C4-2B (cell line): Measurements from ENCODE around the gene ZNF195.
"Not testable (repeated sequence)": the region's sequence is repeated elsewhere in the genome, so short reads cannot be mapped to it uniquely, and the experiment has no call there.

Source experiments
- ZFX ChIP-seq: fragments of 450-650 bp; IDR thresholded peaks from 2 replicates; pipeline ENCODE4 v1.6.1; 2017
- TF ChIP-seq, protein P1 (sequence below): fragments of 450-650 bp; conservative IDR thresholded peaks from 2 replicates; pipeline ENCODE4 v1.5.1; 2017; ENCODE audit warnings: mild to moderate bottlenecking

DNA sequence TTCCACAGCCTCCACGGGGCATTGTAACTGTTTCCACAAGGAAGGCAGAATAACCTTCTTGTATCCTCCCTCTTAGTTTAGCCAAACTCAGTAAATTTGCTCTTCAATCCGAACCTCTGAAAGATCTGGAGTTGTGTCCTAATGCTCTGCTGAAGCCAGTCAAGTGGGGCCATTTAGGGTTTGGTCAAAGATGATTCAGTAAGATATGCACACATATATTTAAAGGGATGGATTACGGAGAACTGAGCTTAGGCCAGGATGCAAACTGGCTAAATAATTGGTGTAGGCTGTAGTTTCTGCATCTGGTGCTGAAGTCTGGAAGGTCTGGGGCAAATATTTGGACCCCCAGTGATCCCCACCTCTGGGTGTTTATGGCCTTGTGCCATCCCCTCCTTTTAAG is 47.9 kb downstream of the ZNF195 start:
- TF ChIP-seq, protein P1, sequence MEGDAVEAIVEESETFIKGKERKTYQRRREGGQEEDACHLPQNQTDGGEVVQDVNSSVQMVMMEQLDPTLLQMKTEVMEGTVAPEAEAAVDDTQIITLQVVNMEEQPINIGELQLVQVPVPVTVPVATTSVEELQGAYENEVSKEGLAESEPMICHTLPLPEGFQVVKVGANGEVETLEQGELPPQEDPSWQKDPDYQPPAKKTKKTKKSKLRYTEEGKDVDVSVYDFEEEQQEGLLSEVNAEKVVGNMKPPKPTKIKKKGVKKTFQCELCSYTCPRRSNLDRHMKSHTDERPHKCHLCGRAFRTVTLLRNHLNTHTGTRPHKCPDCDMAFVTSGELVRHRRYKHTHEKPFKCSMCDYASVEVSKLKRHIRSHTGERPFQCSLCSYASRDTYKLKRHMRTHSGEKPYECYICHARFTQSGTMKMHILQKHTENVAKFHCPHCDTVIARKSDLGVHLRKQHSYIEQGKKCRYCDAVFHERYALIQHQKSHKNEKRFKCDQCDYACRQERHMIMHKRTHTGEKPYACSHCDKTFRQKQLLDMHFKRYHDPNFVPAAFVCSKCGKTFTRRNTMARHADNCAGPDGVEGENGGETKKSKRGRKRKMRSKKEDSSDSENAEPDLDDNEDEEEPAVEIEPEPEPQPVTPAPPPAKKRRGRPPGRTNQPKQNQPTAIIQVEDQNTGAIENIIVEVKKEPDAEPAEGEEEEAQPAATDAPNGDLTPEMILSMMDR = not testable (repeated sequence)
- TF ChIP-seq ZFX = not testable (repeated sequence)
